HepG2 (cell line): Measurements from ENCODE around the gene GDF15. TPM values are rescaled to one million over a fixed set of nuclear protein-coding genes. Genes with fewer than 3 reads are reported as not detected.

Source experiments
- ARNT2 ChIP-seq: sonication (generic); formaldehyde crosslinking; IDR thresholded peaks from 2 replicates; pipeline ENCODE4 v1.8.0; 2022; ENCODE audit warnings: mild to moderate bottlenecking, low read depth, missing genetic modification reagents, moderate library complexity
- KDM2A ChIP-seq: sonication (generic); formaldehyde crosslinking; IDR thresholded peaks from 2 replicates; pipeline ENCODE4 v1.4.0; 2020; ENCODE audit warnings: low read depth, missing genetic modification reagents, borderline replicate concordance
- NR2F2 ChIP-seq: IDR thresholded peaks from 2 replicates; pipeline ENCODE4 v1.6.1; 2012; ENCODE audit warnings: low read depth, inconsistent platforms, borderline replicate concordance
- ZBTB42 ChIP-seq: sonication (generic); formaldehyde crosslinking; IDR thresholded peaks from 2 replicates; pipeline ENCODE4 v1.5.0; 2020; ENCODE audit warnings: mild to moderate bottlenecking, missing genetic modification reagents
- ZNF10 ChIP-seq: sonication (generic); formaldehyde crosslinking; IDR thresholded peaks from 2 replicates; pipeline ENCODE4 v1.4.0; 2020; ENCODE audit warnings: mild to moderate bottlenecking, low read depth, missing genetic modification reagents, borderline replicate concordance
- ZNF530 ChIP-seq: sonication (generic); formaldehyde crosslinking; IDR thresholded peaks from 2 replicates; pipeline ENCODE4 v1.5.0; 2020; ENCODE audit warnings: low read depth, mild to moderate bottlenecking, missing genetic modification reagents
- ZNF562 ChIP-seq: sonication (generic); formaldehyde crosslinking; IDR thresholded peaks from 2 replicates; pipeline ENCODE4 v1.8.0; 2022; ENCODE audit warnings: missing genetic modification reagents, borderline replicate concordance
- polyA plus RNA-seq, 8 experiments: library from polyadenylated mRNA; depleted of rRNA in 3 of 8; stranded (reverse) in 7 of 8; unstranded in 1 of 8; fragments of >200 nt; fragmentation: Illumina TruSeq in 4 of 8; extraction: Trizol in 4 of 8; gene quantifications; 2 replicates each; pipeline versions ENCODE4 v1.2.1 to v1.2.3, GENCODE V29; 2011 to 2016; ENCODE audit warnings: low read depth in 4 of 8, missing spikeins in 1 of 8, mixed read lengths in 1 of 8; ENCODE audit not compliant: insufficient read depth in 1 of 8
- total RNA-seq, 5 experiments: library from RNA; depleted of rRNA; stranded (reverse); fragments of >200 nt; fragmentation: Illumina TruSeq; extraction: Trizol; gene quantifications; 2 replicates each; pipeline ENCODE4 v1.2.3, GENCODE V29; 2016; ENCODE audit warnings: low read depth in 1 of 5
- TF ChIP-seq, protein P1 (sequence below): sonication (generic); formaldehyde crosslinking; IDR thresholded peaks from 2 replicates; pipeline ENCODE4 v1.8.0; 2022; ENCODE audit warnings: missing genetic modification reagents, mild to moderate bottlenecking, moderate library complexity, borderline replicate concordance
- TF ChIP-seq, protein P2 (sequence below): sonication (generic); formaldehyde crosslinking; IDR thresholded peaks from 2 replicates; pipeline ENCODE4 v1.4.0; 2020; ENCODE audit warnings: mild to moderate bottlenecking, missing genetic modification reagents
- TF ChIP-seq, protein P3 (sequence below): sonication (generic); formaldehyde crosslinking; IDR thresholded peaks from 2 replicates; pipeline ENCODE4 v1.9.0; 2021; ENCODE audit warnings: missing genetic modification reagents, borderline replicate concordance
- TF ChIP-seq, protein P4 (sequence below): sonication (generic); formaldehyde crosslinking; IDR thresholded peaks from 2 replicates; pipeline ENCODE4 v1.5.0; 2020; ENCODE audit warnings: missing genetic modification reagents

The GDF15 gene
- total and polyA plus RNA-seq, 2 of the 13 experiments (the other 11 are each of a cell fraction or from before 2014, with no cell fraction given): 146 to 422 TPM

DNA sequence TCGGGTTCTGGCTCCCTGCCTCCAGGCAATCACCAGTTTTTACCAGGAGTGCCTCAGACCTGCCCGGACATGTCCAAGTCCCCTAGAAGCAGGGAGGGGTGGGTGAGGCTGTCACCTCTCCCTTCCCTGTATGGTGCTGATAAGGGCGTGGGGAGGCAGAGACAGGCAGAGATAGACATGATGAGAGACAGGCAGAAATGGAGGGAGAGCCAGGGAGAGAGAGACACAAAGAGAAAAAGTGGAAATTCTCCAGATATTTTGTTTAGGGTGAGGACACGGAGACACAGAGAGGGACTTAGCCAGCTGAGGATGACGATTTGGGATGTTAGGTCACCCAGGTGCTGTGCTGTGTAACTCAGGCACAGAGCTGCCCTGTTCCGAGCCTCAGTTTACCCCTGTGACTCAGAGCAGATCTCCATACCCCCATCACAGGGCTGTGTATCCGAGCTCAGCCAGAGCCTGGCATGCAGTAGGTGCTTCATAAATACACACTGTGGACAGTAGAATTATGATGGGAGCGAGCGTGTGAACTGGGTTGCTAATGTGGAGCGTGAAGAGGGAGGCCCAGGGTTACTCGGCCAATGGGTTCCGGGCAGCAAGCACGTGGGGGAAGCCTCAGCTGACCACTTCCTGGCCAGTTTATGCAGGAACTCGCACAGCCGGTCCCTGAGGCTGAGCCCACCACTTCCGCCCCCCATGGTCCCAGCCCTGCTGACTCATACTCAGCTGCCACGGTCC, 11.9 kb upstream of the GDF15 start (continued):
- TF ChIP-seq ZNF530 (CRISPR knock-in tag): no peak
- TF ChIP-seq NR2F2: peak; percentile 48; the same call in 1 of the 2 replicates
- TF ChIP-seq ZNF562 (CRISPR knock-in tag): no peak
- TF ChIP-seq, protein P1, sequence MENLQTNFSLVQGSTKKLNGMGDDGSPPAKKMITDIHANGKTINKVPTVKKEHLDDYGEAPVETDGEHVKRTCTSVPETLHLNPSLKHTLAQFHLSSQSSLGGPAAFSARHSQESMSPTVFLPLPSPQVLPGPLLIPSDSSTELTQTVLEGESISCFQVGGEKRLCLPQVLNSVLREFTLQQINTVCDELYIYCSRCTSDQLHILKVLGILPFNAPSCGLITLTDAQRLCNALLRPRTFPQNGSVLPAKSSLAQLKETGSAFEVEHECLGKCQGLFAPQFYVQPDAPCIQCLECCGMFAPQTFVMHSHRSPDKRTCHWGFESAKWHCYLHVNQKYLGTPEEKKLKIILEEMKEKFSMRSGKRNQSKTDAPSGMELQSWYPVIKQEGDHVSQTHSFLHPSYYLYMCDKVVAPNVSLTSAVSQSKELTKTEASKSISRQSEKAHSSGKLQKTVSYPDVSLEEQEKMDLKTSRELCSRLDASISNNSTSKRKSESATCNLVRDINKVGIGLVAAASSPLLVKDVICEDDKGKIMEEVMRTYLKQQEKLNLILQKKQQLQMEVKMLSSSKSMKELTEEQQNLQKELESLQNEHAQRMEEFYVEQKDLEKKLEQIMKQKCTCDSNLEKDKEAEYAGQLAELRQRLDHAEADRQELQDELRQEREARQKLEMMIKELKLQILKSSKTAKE: peak; percentile 94
- TF ChIP-seq, protein P2, sequence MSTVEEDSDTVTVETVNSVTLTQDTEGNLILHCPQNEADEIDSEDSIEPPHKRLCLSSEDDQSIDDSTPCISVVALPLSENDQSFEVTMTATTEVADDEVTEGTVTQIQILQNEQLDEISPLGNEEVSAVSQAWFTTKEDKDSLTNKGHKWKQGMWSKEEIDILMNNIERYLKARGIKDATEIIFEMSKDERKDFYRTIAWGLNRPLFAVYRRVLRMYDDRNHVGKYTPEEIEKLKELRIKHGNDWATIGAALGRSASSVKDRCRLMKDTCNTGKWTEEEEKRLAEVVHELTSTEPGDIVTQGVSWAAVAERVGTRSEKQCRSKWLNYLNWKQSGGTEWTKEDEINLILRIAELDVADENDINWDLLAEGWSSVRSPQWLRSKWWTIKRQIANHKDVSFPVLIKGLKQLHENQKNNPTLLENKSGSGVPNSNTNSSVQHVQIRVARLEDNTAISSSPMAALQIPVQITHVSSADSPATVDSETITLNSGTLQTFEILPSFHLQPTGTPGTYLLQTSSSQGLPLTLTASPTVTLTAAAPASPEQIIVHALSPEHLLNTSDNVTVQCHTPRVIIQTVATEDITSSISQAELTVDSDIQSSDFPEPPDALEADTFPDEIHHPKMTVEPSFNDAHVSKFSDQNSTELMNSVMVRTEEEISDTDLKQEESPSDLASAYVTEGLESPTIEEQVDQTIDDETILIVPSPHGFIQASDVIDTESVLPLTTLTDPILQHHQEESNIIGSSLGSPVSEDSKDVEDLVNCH: no peak
- TF ChIP-seq ZNF10: no peak
- TF ChIP-seq, protein P3, sequence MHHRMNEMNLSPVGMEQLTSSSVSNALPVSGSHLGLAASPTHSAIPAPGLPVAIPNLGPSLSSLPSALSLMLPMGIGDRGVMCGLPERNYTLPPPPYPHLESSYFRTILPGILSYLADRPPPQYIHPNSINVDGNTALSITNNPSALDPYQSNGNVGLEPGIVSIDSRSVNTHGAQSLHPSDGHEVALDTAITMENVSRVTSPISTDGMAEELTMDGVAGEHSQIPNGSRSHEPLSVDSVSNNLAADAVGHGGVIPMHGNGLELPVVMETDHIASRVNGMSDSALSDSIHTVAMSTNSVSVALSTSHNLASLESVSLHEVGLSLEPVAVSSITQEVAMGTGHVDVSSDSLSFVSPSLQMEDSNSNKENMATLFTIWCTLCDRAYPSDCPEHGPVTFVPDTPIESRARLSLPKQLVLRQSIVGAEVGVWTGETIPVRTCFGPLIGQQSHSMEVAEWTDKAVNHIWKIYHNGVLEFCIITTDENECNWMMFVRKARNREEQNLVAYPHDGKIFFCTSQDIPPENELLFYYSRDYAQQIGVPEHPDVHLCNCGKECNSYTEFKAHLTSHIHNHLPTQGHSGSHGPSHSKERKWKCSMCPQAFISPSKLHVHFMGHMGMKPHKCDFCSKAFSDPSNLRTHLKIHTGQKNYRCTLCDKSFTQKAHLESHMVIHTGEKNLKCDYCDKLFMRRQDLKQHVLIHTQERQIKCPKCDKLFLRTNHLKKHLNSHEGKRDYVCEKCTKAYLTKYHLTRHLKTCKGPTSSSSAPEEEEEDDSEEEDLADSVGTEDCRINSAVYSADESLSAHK (CRISPR knock-in tag): no peak
- TF ChIP-seq ZBTB42 (CRISPR knock-in tag): no peak
- TF ChIP-seq KDM2A (CRISPR knock-in tag): peak; percentile 39; the same call in 1 of the 2 replicates
- peak; percentile 75 for TF ChIP-seq ARNT2 (CRISPR knock-in tag)
- TF ChIP-seq, protein P4, sequence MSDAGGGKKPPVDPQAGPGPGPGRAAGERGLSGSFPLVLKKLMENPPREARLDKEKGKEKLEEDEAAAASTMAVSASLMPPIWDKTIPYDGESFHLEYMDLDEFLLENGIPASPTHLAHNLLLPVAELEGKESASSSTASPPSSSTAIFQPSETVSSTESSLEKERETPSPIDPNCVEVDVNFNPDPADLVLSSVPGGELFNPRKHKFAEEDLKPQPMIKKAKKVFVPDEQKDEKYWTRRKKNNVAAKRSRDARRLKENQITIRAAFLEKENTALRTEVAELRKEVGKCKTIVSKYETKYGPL (CRISPR knock-in tag): no peak
